Endothelial cell of umbilical vein (primary cell): ENCODE measurements around the gene ADCY3. TPM values are rescaled to one million over a fixed set of nuclear protein-coding genes. Genes with fewer than 3 reads are reported as not detected.

Experiments
- BruUV-seq: library from RNA; stranded (reverse); fragments of 400-500 nt; replicated peaks from 2 replicates; lab custom pipeline; 2021; lab: Mats Ljungman, UMichigan
- CTCF ChIA-PET: fragments of 300-600, 350-600 bp; sonication (Branson Sonifier 250); formaldehyde crosslinking; loops from one replicate; lab custom pipeline; 2021; ENCODE audit warnings: antibody characterized with exemption, inconsistent platforms; lab: Charles Lee
- POLR2A ChIA-PET: fragments of 300-600, 350-600 bp; sonication (Branson Sonifier 250); formaldehyde crosslinking; loops from one replicate; lab custom pipeline; 2021; ENCODE audit warnings: antibody characterized with exemption, inconsistent platforms; lab: Charles Lee
- DNase-seq: peaks from one replicate; pipeline ENCODE4 v3.0.0-alpha.2; 2011; ENCODE audit warnings: low read depth, low spot score
- FAIRE-seq: peaks from 2 replicates; lab custom pipeline; 2011; peaks lifted over from hg19 to GRCh38; lab: Jason Lieb, UNC
- H2AFZ ChIP-seq: 2 replicates; pipeline ENCODE4 v1.6.0; 2012; ENCODE audit warnings: low read depth, low read length, control low read depth, inconsistent platforms
- H3K27ac ChIP-seq: 2 replicates; pipeline ENCODE4 v1.5.1; 2011; ENCODE audit warnings: low read depth, mild to moderate bottlenecking, control low read depth, low read length, moderate library complexity; ENCODE audit not compliant: insufficient read depth
- H3K27me3 ChIP-seq, 2 experiments: 2 replicates each; pipeline versions ENCODE4 v1.6.0 to v1.6.1; 2011; ENCODE audit warnings: low read length in 2 of 2, mixed read lengths in 1 of 2; ENCODE audit not compliant: control insufficient read depth in 2 of 2, insufficient read depth in 2 of 2
- H3K36me3 ChIP-seq, 2 experiments: 2 replicates in 1 of 2; 3 replicates in 1 of 2; pipeline ENCODE4 v1.5.1; 2011; ENCODE audit warnings: low read length in 2 of 2, mild to moderate bottlenecking in 1 of 2, moderate library complexity in 1 of 2; ENCODE audit not compliant: control insufficient read depth in 2 of 2, insufficient read depth in 2 of 2; ENCODE audit errors: extremely low read depth in 1 of 2
- H3K4me1 ChIP-seq: 3 replicates; pipeline ENCODE4 v1.5.1; 2011; ENCODE audit warnings: mild to moderate bottlenecking, low read length; ENCODE audit not compliant: control insufficient read depth, insufficient read depth; ENCODE audit errors: extremely low read depth
- H3K4me2 ChIP-seq: 2 replicates; pipeline ENCODE4 v1.6.1; 2011; ENCODE audit warnings: low read length, control low read depth, mixed read lengths; ENCODE audit not compliant: insufficient read depth
- H3K4me3 ChIP-seq, 3 experiments: fragments of 200-600 bp in 1 of 3; sonication (generic), shearing (Covaris generic) in 1 of 3; replicated peaks in 1 of 3; 2 replicates each; pipeline ENCODE4 v1.5.1; 2011 to 2016; ENCODE audit warnings: control low read depth in 3 of 3, low read length in 3 of 3, mild to moderate bottlenecking in 2 of 3, inconsistent platforms in 1 of 3, low read depth in 1 of 3, moderate library complexity in 1 of 3; ENCODE audit not compliant: insufficient read depth in 1 of 3
- H3K79me2 ChIP-seq: 2 replicates; pipeline ENCODE4 v1.6.0; 2012; ENCODE audit warnings: low read length, inconsistent platforms; ENCODE audit not compliant: control insufficient read depth, insufficient read depth
- H3K9ac ChIP-seq: replicated peaks from 2 replicates; pipeline ENCODE3; 2011; ENCODE audit warnings: low read length, control low read depth; ENCODE audit not compliant: insufficient read depth; ENCODE audit errors: extremely low read depth
- H3K9me1 ChIP-seq: replicated peaks from 3 replicates; pipeline ENCODE4 v1.6.0; 2011; ENCODE audit warnings: mild to moderate bottlenecking, low read length; ENCODE audit not compliant: control insufficient read depth, insufficient read depth; ENCODE audit errors: extremely low read depth
- H3K9me3 ChIP-seq: replicated peaks from 2 replicates; pipeline ENCODE4 v1.5.1; 2012; ENCODE audit warnings: low read length, inconsistent platforms; ENCODE audit not compliant: control insufficient read depth, insufficient read depth
- H4K20me1 ChIP-seq: replicated peaks from 2 replicates; pipeline ENCODE3; 2011; ENCODE audit warnings: mild to moderate bottlenecking, low read length; ENCODE audit not compliant: control insufficient read depth, insufficient read depth; ENCODE audit errors: extremely low read depth
- CTCF ChIP-seq, 2 donors: IDR thresholded peaks; 1 replicate in 1 of 2; 2 replicates in 1 of 2; pipeline ENCODE4 v1.5.1; 2011; ENCODE audit warnings: low read length in 2 of 2, mild to moderate bottlenecking in 2 of 2, moderate library complexity in 2 of 2, control low read depth in 1 of 2, inconsistent platforms in 1 of 2, low read depth in 1 of 2; ENCODE audit not compliant: insufficient read depth in 1 of 2; ENCODE audit errors: extremely low read depth in 1 of 2
- EZH2 ChIP-seq: IDR thresholded peaks from 2 replicates; pipeline ENCODE4 v1.6.1; 2012; ENCODE audit warnings: borderline replicate concordance, low read depth, mild to moderate bottlenecking, moderate library complexity, low read length, inconsistent platforms; ENCODE audit not compliant: severe bottlenecking
- FOS ChIP-seq: IDR thresholded peaks from 2 replicates; pipeline ENCODE4 v1.6.1; 2011; ENCODE audit warnings: mild to moderate bottlenecking, low read length, moderate library complexity, borderline replicate concordance; ENCODE audit not compliant: insufficient read depth
- GATA2 ChIP-seq: IDR thresholded peaks from 2 replicates; pipeline ENCODE4 v1.7.0; 2011; ENCODE audit warnings: low read depth, mild to moderate bottlenecking, moderate library complexity, mixed read lengths, low read length; ENCODE audit not compliant: insufficient read length, insufficient read depth
- JUN ChIP-seq: IDR thresholded peaks from 2 replicates; pipeline ENCODE4 v1.6.1; 2011; ENCODE audit warnings: borderline replicate concordance, low read depth; ENCODE audit not compliant: insufficient read length, insufficient read depth
- MAX ChIP-seq: IDR thresholded peaks from 2 replicates; pipeline ENCODE4 v1.6.1; 2011; ENCODE audit not compliant: insufficient read depth, insufficient read length
- MYC ChIP-seq: IDR thresholded peaks from one replicate; pipeline ENCODE4 v1.6.1; 2011; ENCODE audit warnings: mild to moderate bottlenecking, low read depth, low read length
- POLR2A ChIP-seq: IDR thresholded peaks from 2 replicates; pipeline ENCODE4 v1.6.1; 2012; ENCODE audit warnings: low read depth, mild to moderate bottlenecking, control low read depth, low read length
- POLR2AphosphoS5 ChIP-seq: IDR thresholded peaks from 2 replicates; pipeline ENCODE4 v1.6.1; 2012; ENCODE audit warnings: low read depth, mild to moderate bottlenecking, control low read depth, low read length, moderate library complexity; ENCODE audit not compliant: insufficient read depth
- dilution Hi-C: fragments of 300-500 bp; cut with MboI; formaldehyde crosslinking; loops from one replicate; pipeline ENCODE4 v1.15.0; 2019; ENCODE audit warnings: low sequenced_read_pairs; ENCODE audit not compliant: extremely low pct_ligation_motif_present
- intact Hi-C: fragments of 100-400 bp; cut with micrococcal nuclease; formaldehyde crosslinking; loops from one replicate; pipeline ENCODE4 v1.10.0; 2022
- polyA plus RNA-seq, 4 experiments: library from polyadenylated mRNA; depleted of rRNA in 3 of 4; stranded (reverse) in 3 of 4; unstranded in 1 of 4; fragments of >200 nt; gene quantifications; 2 replicates each; pipeline versions ENCODE4 v1.2.1 to v1.2.3, GENCODE V29; 2011 to 2012; ENCODE audit warnings: missing spikeins in 1 of 4
- total RNA-seq: library from RNA; stranded (reverse); gene quantifications from 2 replicates; pipeline ENCODE4 v1.2.3, GENCODE V29; 2021

The ADCY3 gene
- total and polyA plus RNA-seq, 2 donors (not counting 3 experiments of a cell fraction or from before 2014, with no cell fraction given), result 54.0 to 61.3 TPM

GRCh38 chr2:24850944-24851343 is 69.1 kb downstream of the ADCY3 start:
- POLR2A ChIA-PET, result no interaction called here
- intact Hi-C loops, result no loop called here
- FAIRE-seq, result no peak

More at GRCh38 chr2:24850944-24851343, 69.1 kb downstream of the ADCY3 start:
- BruUV-seq, result no TSS peak
- H3K4me3 ChIP-seq, result no peak overlapping the region
- no peaks in the 10 kb centered on the region for H3K4me1 ChIP-seq
- no peak overlapping the region for H3K27ac ChIP-seq
- H4K20me1 ChIP-seq, result no peaks in the 10 kb centered on the region
- no peaks in the 10 kb centered on the region for H3K36me3 ChIP-seq
- no peaks in the 10 kb centered on the region for H3K9me3 ChIP-seq
- CTCF ChIA-PET, result no interaction called here
- no peak for DNase-seq
- H3K9ac ChIP-seq, result no peak overlapping the region
- H3K9me1 ChIP-seq, result no peaks in the 10 kb centered on the region
- dilution Hi-C loops, result no loop called here
- H3K79me2 ChIP-seq, result no peaks in the 10 kb centered on the region
- no peaks in the 10 kb centered on the region for H3K27me3 ChIP-seq
- no peak overlapping the region for H3K4me2 ChIP-seq
- no peak overlapping the region for H2AFZ ChIP-seq
- TF ChIP-seq POLR2A (no peak), POLR2AphosphoS5 (no peak), GATA2 (no peak), MYC (no peak), EZH2 (no peak), JUN (no peak), MAX (no peak), CTCF (IDR thresholded peaks at IDR 0.05; ENCODE audit: extremely low read depth in 1 of 2, insufficient read depth in 1 of 2, low read depth in 1 of 2, low read length in 2 of 2) (no peak), FOS (no peak)
